EH (cell line): ENCODE results near the gene STAT5A.
"Not testable (repeated sequence)": the region's sequence is repeated elsewhere in the genome, so short reads cannot be mapped to it uniquely, and the experiment has no call there.

Experiments used
- DNase-seq: peaks from one replicate; pipeline ENCODE4 v3.0.0-alpha.2; 2015; ENCODE audit warnings: low read depth

The STAT5A gene

DNA sequence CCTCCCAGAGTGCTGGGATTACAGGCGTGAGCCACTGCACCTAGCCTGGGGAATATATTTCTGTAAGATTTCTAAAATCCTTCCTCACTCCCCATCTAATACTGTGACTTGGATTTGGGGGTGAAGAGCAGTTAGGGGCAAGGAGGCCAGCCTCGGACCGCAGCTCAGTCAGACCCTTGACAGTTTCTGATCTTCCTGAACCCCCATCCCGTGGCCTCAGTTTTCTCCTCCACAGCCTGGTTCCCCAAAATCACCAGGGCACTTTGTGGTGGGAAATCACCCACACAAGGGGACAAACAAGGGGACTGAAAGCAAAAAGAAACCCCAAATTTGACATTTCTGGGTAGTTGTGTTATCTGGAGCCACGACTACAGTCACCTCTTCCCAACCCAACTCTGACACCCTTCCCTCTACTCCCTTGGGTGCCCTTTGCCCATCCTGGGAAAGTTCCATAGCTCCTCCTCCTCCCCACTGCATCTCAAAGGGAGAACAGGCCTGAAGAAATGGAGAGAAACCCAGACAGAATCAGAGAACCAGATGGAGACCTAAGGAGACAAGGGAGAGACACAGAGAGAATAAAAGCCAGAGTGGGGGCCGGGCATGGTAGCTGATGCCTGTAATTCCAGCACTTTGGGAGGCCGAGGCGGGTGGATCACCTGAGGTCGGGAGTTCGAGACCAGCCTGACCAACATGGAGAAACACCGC lies 2.8 kb upstream of the STAT5A start:
- no peak for DNase-seq

DNA sequence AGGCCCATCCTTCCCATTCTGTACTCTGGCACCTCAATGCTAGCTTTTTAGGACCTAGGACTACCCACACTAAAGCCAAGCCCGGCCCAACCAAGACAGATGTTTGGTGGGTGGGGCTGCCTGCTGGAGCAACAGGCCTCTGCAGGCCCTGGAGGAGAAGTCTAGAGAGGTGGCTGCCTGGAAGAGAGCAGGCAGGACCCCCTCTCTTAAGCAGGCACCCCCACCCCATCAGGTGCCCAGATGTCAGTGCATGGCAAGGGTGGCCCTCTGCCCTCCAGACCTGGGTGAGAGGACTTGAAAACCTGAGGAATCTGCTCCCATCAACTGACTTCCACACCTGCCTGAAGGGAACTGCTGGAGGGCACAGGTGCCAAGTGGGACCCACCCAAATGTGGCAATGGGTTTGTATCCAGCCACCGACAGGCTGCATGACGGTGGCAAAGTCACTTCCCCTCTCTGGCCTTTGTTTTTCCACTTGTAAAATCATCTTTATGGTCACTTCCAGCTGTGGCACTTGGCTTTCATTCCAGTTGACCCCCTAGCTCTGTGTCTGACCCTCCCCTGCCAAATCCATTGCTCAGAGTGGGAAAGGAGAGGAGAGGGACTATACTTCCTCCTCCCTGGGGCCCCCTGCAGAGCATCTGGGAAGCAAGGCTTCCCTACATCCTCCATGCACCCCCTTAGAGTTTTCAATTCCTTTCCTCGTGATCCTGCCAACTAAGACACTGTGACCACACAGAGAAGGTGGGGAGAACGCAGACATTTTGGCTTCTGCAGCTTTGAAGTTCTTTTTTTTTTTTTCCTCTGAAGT lies 1.7 kb upstream of the STAT5A start:
- peak; percentile 26 for DNase-seq

DNA sequence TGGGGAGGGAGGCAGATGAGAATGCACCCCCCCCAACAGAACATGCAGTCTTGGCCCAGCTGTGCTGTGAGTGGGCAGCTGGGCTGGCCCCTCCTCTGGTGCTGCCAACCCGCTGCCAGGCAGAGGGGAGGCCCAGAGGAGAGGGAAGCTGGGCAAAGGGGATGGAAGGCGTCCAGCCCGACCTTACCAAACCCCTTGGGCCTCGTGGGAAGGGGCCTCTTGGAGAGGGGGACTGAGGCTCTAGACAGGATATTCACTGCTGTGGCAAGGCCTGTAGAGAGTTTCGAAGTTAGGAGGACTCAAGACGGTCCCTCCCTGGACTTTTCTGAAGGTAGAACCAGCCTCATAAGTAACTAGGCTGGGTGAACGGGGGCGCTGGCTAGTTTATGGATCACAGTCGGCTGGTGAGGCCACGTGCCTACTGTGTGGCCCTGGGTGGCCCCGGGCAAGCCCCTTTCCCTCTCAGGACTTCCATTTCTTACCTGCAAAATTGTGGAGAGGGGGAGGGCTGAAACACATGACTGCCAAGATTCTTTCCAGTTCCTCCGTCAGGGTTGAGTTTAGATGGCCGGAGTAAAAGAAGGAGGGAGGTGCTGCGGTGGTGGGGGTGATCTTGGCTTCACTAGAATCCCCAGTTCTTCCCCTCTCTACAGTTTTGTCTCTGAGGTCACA lies 857 bp upstream of the STAT5A start:
- DNase-seq: no peak

DNA sequence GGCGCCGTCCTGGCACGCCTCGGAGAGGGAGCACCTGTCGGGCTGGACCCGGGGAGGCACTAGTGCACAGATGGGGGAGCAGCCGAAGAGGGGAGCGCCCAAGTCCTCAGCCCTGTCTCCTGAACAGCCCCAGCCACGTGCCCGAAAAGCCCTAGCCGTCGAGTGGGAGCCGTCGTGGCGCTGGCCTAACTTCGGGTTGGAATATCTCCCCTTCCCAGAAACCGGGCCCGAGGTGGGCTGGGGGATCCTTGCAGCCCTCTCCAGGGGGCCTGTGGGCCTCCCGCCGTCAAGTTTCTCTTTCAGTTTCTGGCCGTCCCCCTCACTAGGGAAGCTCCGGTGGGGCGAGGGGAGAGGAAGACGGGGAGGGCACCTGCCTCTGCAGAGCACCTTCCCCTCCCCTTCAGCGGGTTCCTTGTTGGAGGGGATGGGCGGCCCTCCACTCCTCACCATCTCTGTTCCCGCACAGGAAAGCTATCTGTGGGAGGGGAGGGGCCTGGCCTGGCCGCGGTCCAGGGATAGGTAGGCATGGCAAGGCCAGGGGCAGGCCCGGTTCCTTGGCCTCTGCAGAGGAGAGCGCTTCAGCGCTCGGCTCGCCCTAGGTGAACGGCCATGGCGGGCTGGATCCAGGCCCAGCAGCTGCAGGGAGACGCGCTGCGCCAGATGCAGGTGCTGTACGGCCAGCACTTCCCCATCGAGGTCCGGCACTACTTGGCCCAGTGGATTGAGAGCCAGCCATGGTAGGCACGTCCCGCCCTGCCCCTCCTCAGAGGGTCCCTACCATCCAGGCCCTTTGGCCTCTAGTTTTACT lies 709 bp downstream of the STAT5A start:
- DNase-seq: no peak

DNA sequence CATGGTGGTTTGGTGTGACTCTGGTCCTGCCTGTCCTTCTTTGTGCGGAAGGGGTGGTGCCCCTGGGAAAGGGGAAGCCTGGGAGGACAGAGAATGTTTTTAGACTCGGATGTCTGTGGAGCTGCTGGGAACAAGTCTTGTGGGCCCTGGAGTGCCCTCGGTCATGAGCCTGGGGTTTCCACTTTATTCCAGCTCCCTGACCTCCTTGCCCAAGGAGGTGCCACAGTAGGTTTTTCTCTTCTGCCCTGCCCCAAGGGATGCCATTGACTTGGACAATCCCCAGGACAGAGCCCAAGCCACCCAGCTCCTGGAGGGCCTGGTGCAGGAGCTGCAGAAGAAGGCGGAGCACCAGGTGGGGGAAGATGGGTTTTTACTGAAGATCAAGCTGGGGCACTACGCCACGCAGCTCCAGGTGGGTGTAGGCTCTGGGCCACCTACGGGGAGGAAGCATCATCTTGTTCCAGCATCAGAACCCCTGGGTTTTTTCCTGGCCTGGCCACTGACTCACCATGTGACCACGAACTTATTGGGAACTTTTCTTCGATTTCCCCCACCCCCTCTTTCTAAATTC lies 1.4 kb downstream of the STAT5A start:
- DNase-seq: no peak

DNA sequence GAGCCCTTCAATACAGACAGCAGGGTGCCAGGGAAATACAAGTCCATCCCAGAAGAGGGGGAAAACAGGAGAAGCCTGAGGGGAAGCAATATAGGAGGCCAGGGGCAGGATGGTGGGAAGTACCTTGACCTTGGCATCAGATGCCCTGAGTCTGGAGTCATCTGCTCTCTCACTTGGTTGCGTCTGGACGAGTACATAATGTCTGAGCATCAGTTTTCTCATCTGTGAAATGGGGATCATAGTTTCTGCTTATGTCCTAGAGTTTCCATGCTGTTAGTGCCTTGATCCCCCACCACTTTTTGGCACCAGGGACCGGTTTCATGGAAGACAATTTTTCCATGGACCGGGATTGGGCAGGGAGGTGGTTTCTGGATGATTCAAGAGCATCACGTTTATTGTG lies 2.3 kb downstream of the STAT5A start:
- DNase-seq: no peak

DNA sequence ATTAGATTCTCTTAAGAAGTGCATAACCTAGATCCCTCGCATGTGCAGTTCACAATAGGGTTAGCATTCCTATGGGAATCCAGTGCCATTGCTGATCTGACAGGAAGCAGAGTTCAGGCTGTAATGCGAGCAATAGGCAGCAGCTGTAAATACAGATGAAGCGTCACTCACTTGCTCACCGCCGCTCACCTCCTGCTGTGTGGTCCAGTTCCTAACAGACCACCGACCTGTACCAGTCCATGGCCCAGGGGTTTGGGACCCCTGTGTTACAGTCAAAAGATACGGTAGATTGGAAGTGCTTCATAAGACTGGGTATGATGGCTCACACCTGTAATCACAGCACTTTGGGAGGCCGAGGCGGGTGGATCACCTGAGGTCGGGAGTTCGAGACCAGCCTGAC lies 2.8 kb downstream of the STAT5A start:
- no peak for DNase-seq

DNA sequence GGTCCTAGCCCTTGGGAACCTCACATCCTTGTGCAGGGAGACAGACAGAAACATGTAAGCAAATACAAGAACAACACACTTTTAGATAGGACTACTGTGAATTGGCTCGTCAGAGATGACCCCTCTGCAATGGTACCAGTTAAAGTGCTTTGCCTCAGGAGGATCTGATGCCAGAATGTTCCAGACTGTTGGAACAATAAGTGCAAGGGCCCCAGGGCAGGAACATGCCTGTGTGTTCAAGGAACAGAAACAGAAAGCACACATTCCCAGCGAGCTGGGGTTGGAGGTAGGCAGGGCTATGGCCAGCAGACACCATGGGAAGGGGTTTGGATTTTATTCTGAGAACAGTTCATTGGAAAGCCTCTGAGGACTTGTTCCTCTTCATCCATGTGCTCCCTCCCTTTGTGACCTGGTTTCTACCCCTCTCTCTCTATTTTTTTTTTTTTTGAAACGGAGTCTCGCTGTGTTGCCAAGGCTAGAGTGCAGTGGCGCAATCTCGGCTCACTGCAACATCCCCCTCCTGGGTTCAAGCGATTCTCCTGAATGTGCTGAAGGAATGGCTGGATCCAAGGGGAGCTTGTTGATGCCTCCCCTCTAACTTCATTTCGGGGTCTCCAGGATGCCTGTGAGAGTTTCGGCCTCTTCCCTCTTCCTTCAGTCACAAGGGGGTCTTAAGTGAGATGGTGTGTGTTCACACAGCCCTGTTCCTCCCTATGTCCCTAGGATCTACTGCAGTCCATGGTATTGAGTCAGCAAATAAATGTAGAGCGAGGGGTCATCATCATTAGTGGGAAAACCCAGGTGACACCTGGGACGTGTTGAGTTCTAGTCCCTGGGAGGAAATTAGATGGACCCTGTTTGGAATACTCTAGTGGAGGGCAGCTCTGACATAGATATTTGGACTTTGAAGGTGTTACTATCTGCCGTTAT lies 6.4 kb downstream of the STAT5A start:
- peak; percentile 27 for DNase-seq

DNA sequence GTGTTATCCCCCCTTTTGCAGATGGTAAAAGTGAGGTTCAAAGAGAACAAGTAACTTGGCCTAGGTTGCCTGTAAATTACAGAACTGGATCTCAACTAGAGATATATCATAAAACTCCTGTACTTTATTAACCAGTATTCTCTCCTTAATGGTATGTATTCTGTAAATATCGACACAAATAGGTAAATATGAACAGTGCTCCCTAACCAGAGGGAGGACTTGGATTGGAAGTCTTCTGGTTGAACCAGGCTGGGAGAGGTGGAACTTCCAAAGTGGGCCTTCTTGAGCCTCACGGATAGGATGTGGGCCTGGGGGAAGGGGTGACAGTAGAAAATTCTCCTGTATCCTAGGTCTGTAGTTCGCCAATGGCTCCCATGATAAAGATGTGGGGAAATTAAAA lies 7.7 kb downstream of the STAT5A start:
- no peak for DNase-seq

DNA sequence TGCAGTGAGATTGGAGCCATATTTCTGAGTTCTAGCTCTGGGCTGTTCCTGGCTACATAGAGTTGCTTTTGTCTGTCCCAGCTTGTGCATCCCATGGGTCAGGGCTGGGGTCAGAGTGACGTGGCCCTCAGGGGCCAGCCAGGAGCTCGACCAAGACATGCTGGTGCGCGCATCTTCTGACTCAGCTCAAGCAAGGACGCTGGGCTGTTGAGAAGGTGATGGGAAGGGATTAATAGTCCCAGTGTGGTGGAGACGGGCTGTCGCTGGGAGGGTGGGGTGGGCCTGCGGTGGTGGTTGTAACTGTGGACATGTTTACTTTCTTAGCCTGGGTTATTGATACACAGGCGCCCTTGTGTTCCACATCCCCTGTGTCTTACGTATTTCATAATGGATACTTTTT lies 9.5 kb downstream of the STAT5A start:
- DNase-seq: not testable (repeated sequence)

DNA sequence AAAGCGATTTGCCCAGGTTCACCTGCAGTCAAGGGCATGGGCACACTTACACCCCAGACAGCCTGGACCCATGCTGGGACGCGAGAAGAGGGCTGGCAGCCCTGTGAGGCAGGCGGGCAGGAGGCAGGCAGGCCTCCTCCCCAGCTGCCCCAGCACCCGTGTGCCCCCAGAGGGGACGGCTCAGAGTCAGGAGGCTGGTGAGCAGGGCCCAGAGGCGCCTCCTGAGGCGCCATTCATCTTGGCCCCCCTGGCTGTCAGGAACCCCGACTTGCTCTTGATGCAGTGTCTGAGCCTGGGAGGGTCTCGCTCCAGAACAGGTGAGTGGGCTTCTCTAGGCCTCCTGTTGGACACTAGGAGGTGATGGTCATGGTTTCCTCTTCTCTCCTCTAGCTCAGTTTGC lies 11.1 kb downstream of the STAT5A start:
- DNase-seq: not testable (repeated sequence)

DNA sequence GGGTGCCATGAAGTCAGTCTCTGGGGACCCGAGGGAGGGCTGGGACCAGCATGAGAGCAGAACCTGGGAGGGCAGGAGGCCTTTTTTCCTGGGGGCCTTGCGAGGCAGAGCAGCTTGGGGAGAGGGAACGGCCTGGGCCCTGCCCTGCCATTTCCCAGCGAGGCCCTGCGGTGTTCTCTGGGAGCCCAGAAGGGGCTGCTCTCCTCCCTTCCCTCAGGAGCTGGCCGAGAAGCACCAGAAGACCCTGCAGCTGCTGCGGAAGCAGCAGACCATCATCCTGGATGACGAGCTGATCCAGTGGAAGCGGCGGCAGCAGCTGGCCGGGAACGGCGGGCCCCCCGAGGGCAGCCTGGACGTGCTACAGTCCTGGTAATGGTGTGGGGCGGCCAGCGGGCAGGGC lies 11.6 kb downstream of the STAT5A start:
- not testable (repeated sequence) for DNase-seq

DNA sequence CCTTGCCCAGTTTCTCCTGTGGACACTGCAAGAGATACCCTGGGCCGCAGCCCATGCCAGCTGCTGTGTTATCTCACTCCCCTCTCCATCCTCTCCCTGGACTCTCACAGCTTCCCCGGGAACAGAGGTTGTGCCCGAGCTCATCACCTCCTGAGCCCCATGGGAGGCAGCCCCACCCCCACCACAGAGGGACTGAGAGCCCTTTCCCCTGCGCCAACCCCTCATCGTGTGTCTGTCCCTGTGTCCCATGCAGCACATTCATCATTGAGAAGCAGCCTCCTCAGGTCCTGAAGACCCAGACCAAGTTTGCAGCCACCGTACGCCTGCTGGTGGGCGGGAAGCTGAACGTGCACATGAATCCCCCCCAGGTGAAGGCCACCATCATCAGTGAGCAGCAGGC lies 12.7 kb downstream of the STAT5A start:
- no peak for DNase-seq

DNA sequence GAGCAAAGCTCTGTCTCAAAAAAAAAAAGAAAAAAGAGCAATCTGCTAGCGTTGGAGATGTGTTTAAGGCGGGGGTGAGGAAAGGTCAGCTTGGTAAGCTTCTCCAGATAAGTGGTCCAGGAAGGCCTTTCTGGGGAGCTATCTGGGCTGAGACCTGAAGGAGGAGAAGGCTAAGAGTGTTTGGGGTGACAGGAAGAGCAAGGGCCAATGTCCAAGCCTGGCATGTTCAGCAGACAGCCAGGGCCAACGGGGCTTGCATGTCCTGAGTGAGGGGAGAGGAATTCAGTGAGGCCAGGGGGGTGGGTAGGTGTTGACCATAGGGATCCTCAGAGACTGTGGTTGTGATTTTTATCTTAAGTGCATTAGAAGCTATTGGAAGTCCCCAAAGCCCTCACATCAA lies 15.4 kb downstream of the STAT5A start:
- no peak for DNase-seq

DNA sequence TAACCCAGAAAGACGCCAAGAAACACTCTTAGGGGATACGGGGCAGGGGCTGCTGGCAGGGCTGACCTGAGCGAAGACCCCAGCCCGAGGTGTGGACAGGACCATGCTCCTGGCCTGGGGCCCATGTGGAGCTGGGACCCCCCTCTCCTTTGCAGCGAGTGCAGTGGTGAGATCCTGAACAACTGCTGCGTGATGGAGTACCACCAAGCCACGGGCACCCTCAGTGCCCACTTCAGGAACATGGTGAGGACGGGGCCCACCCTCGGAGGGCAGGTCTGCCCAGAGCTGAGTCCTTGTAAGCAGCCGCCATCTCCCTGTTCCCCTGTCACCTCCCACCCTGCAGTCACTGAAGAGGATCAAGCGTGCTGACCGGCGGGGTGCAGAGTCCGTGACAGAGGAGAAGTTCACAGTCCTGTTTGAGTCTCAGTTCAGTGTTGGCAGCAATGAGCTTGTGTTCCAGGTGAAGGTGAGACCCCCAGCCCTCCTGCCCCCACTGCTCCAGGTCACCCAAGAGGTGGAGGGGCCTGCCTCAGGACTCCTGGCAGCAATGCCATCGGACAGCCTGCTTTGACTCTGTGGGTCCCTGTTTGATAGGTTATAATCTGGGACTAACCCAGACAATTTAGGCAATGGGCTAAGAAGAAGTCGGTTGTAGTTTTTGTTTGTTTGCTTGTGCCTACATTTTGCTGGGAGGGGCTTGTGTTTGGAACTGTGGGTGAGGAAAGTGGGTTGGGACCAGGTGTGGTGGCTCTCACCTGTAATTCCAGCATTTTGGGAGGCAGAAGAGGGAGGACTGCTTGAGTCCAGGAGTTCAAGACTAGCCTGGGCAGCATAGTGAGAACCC lies 16.1 kb downstream of the STAT5A start:
- DNase-seq: no peak

DNA sequence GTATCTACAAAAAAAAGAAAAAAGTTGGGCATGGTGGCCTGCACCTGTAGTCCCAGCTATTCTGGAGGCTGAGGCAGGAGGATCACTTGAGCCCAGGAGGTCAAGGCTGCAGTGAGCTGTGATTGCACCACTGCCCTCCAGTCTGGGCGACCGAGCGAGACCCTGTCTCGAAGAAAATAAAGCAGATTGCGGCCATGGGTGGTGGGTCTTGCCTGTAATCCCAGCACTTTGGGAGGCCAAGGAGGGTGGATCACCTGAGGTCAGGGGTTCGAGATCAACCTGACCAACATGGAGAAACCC lies 16.7 kb downstream of the STAT5A start:
- not testable (repeated sequence) for DNase-seq

DNA sequence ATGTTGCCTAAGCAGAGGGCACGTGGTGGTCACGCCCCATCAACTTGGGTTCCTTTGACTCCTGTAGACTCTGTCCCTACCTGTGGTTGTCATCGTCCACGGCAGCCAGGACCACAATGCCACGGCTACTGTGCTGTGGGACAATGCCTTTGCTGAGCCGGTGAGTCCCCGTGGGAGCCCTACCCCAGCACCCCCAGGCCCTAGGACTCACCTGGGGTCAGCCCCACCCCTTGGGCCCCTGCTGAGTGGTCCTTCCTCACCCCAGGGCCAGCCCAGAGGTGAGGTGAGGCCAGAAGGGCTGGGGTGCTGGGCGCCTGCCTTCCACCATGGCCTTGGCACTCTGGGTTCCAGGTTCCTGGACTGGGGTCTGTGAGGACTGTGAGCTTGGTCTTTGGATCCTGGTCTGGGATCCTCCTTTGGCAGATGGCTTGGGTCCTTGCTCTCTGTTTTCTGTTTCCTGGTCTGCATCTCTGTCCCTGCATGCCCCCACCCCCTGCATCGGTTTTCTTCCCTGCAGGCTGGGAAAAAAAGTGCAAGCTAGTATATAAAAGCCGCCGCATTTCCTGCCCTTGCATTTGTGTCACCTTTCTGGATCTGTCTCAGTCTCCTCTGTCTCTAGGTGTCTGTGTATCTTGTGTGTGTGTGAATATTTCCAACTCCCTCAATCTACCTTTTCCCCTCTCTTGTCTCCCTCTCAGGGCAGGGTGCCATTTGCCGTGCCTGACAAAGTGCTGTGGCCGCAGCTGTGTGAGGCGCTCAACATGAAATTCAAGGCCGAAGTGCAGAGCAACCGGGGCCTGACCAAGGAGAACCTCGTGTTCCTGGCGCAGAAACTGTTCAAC lies 17.5 kb downstream of the STAT5A start:
- no peak for DNase-seq

DNA sequence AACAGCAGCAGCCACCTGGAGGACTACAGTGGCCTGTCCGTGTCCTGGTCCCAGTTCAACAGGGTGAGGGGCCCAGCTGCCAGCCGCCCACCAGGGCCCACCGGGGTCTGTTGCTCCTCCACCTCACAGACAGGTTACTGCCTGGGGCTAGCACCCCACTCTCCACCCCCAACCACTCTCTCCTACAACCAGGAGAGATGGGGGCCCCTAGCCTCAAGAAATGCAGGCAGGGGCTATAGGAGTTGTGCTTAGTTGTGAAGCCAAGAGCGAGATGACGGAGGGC lies 18.0 kb downstream of the STAT5A start:
- no peak for DNase-seq

DNA sequence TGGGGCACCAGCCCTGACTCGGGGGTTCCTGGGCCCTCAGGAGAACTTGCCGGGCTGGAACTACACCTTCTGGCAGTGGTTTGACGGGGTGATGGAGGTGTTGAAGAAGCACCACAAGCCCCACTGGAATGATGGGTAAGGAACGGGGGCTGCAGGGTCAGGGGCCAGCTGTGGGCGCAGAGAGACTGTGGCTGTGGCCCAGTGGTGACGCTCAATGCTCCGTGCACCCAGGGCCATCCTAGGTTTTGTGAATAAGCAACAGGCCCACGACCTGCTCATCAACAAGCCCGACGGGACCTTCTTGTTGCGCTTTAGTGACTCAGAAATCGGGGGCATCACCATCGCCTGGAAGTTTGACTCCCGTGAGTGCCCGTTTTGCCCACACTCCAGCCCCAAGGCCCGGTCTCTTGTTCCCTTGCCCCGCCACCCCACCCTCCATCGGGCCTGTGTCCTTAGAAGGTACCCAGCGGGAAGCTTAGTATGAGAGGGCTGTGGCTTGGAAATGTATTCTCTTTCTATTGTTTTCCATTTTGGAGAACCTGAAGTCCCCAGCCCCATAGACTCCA lies 19.1 kb downstream of the STAT5A start:
- DNase-seq: no peak
